IMR-90 (cell line): ENCODE data around the gene DHRS13. TPM values are rescaled to one million over a fixed set of nuclear protein-coding genes. Genes with fewer than 3 reads are reported as not detected.

Experiments used
- ATAC-seq: fragments of 200-7000 bp; cut with Tn5 transposase; 2 replicates; pipeline ENCODE4 v1.9.1; 2020; ENCODE audit warnings: low read depth, mild to moderate bottlenecking, moderate library complexity
- BruUV-seq: library from RNA; stranded (reverse); fragments of 400-500 nt; replicated peaks from 2 replicates; lab custom pipeline; 2021; lab: Mats Ljungman, UMichigan
- CTCF ChIA-PET: fragments of 300-600 bp; formaldehyde crosslinking; extraction: SDS; loops from one replicate; lab custom pipeline; 2021; ENCODE audit warnings: antibody characterized with exemption; lab: Yijun Ruan, JAX
- POLR2A ChIA-PET: fragments of 300-600 bp; sonication (Branson Sonifier 250); formaldehyde crosslinking; loops from one replicate; lab custom pipeline; 2022; ENCODE audit warnings: antibody characterized with exemption; ENCODE audit not compliant: unreplicated experiment; lab: Charles Lee
- DNase-seq: peaks from one replicate; pipeline ENCODE4 v3.0.0; 2013
- H2AFZ ChIP-seq: replicated peaks from 2 replicates; pipeline ENCODE3; 2013; ENCODE audit warnings: low read length, mild to moderate bottlenecking; ENCODE audit not compliant: poor library complexity
- H2AK5ac ChIP-seq: 2 replicates; pipeline ENCODE4 v1.6.1; 2013; ENCODE audit warnings: low read depth, low read length, inconsistent platforms
- H2AK9ac ChIP-seq: replicated peaks from 2 replicates; pipeline ENCODE3; 2013; ENCODE audit warnings: mild to moderate bottlenecking, low read depth, low read length, moderate library complexity; ENCODE audit not compliant: poor library complexity
- H2BK120ac ChIP-seq: 2 replicates; pipeline ENCODE4 v1.6.1; 2013; ENCODE audit warnings: low read depth, low read length, inconsistent platforms
- H2BK15ac ChIP-seq: 3 replicates; pipeline ENCODE4 v1.6.1; 2013; ENCODE audit warnings: low read depth, low read length, inconsistent platforms
- H2BK20ac ChIP-seq: 2 replicates; pipeline ENCODE4 v1.6.1; 2013; ENCODE audit warnings: low read depth, mild to moderate bottlenecking, inconsistent platforms, low read length, moderate library complexity
- H2BK5ac ChIP-seq: 2 replicates; pipeline ENCODE4 v1.6.1; 2013; ENCODE audit warnings: mild to moderate bottlenecking, low read depth, low read length, inconsistent platforms; ENCODE audit not compliant: poor library complexity, severe bottlenecking
- H3K14ac ChIP-seq: replicated peaks from 2 replicates; pipeline ENCODE4 v1.6.1; 2013; ENCODE audit warnings: low read depth, low read length, inconsistent platforms
- H3K18ac ChIP-seq: 2 replicates; pipeline ENCODE4 v1.6.1; 2013; ENCODE audit warnings: low read depth, low read length, control low read depth
- H3K23ac ChIP-seq: 2 replicates; pipeline ENCODE4 v1.6.1; 2013; ENCODE audit warnings: low read depth, low read length, inconsistent platforms
- H3K27ac ChIP-seq: 2 replicates; pipeline ENCODE4 v1.5.1; 2013; ENCODE audit warnings: mild to moderate bottlenecking, control low read depth, low read length; ENCODE audit not compliant: insufficient read depth
- H3K27me3 ChIP-seq: 2 replicates; pipeline ENCODE4 v1.6.1; 2013; ENCODE audit warnings: low read length; ENCODE audit not compliant: control insufficient read depth, insufficient read depth
- H3K36me3 ChIP-seq: 2 replicates; pipeline ENCODE4 v1.6.1; 2013; ENCODE audit warnings: low read length, mixed read lengths; ENCODE audit not compliant: control insufficient read depth, insufficient read depth
- H3K4ac ChIP-seq: 2 replicates; pipeline ENCODE4 v1.6.1; 2013; ENCODE audit warnings: low read depth, low read length, inconsistent platforms
- H3K4me1 ChIP-seq: 2 replicates; pipeline ENCODE4 v1.6.1; 2013; ENCODE audit warnings: low read length, mixed read lengths; ENCODE audit not compliant: control insufficient read depth, insufficient read depth
- H3K4me2 ChIP-seq: 2 replicates; pipeline ENCODE4 v1.6.1; 2013; ENCODE audit warnings: low read depth, mild to moderate bottlenecking, control low read depth, low read length, moderate library complexity
- H3K4me3 ChIP-seq: 2 replicates; pipeline ENCODE4 v1.5.1; 2013; ENCODE audit warnings: low read depth, mild to moderate bottlenecking, control low read depth, low read length, moderate library complexity; ENCODE audit not compliant: insufficient read depth
- H3K56ac ChIP-seq: 2 replicates; pipeline ENCODE4 v1.6.1; 2013; ENCODE audit warnings: low read length, inconsistent platforms; ENCODE audit not compliant: insufficient read depth; ENCODE audit errors: extremely low read depth
- H3K79me1 ChIP-seq, 2 experiments: 2 replicates each; pipeline ENCODE4 v1.6.1; 2013; ENCODE audit warnings: low read length in 2 of 2, inconsistent platforms in 1 of 2, low read depth in 1 of 2
- H3K9ac ChIP-seq: 2 replicates; pipeline ENCODE4 v1.6.1; 2013; ENCODE audit warnings: low read depth, low read length, control low read depth
- H3K9me1 ChIP-seq: 2 replicates; pipeline ENCODE4 v1.6.1; 2013; ENCODE audit warnings: low read length, inconsistent platforms; ENCODE audit not compliant: insufficient read depth
- H3K9me3 ChIP-seq: 2 replicates; pipeline ENCODE4 v1.6.1; 2013; ENCODE audit warnings: low read length; ENCODE audit not compliant: control insufficient read depth, insufficient read depth
- H4K20me1 ChIP-seq: 2 replicates; pipeline ENCODE4 v1.6.1; 2013; ENCODE audit warnings: low read length, inconsistent platforms; ENCODE audit not compliant: insufficient read depth
- H4K5ac ChIP-seq: 2 replicates; pipeline ENCODE4 v1.6.1; 2013; ENCODE audit warnings: mild to moderate bottlenecking, low read depth, low read length, control low read depth
- H4K8ac ChIP-seq, 2 experiments: 2 replicates each; pipeline ENCODE4 v1.6.1; 2013; ENCODE audit warnings: low read depth in 2 of 2, low read length in 2 of 2, control low read depth in 1 of 2, inconsistent platforms in 1 of 2
- H4K91ac ChIP-seq: 2 replicates; pipeline ENCODE4 v1.6.1; 2013; ENCODE audit warnings: low read depth, low read length, inconsistent platforms; ENCODE audit not compliant: insufficient read depth
- BHLHE40 ChIP-seq: fragments of 150-350 bp; IDR thresholded peaks from 2 replicates; pipeline ENCODE4 v1.6.1; 2016; ENCODE audit warnings: mild to moderate bottlenecking, low read depth, low read length
- CEBPB ChIP-seq: IDR thresholded peaks from 2 replicates; pipeline ENCODE4 v1.6.1; 2012; ENCODE audit warnings: low read depth, low read length, improper control_type of control experiment
- CHD1 ChIP-seq: IDR thresholded peaks from 2 replicates; pipeline ENCODE4 v1.6.1; 2012; ENCODE audit warnings: low read depth, low read length, improper control_type of control experiment
- FOS ChIP-seq: fragments of 150-350 bp; IDR thresholded peaks from 2 replicates; pipeline ENCODE4 v1.6.1; 2016; ENCODE audit warnings: low read depth, low read length
- MAFK ChIP-seq: IDR thresholded peaks from 2 replicates; pipeline ENCODE4 v1.6.1; 2012; ENCODE audit warnings: low read depth, low read length, improper control_type of control experiment
- MAZ ChIP-seq: IDR thresholded peaks from 2 replicates; pipeline ENCODE4 v1.6.1; 2012; ENCODE audit warnings: low read depth, mild to moderate bottlenecking, low read length, improper control_type of control experiment, moderate library complexity, borderline replicate concordance
- MXI1 ChIP-seq: IDR thresholded peaks from 2 replicates; pipeline ENCODE4 v1.6.1; 2012; ENCODE audit warnings: low read depth, mild to moderate bottlenecking, low read length, moderate library complexity, borderline replicate concordance
- NFE2L2 ChIP-seq: fragments of 150-350 bp; IDR thresholded peaks from 2 replicates; pipeline ENCODE4 v1.6.1; 2016; ENCODE audit warnings: low read depth, mild to moderate bottlenecking, low read length
- POLR2A ChIP-seq: IDR thresholded peaks from 2 replicates; pipeline ENCODE4 v1.6.1; 2012; ENCODE audit warnings: mild to moderate bottlenecking, low read depth, low read length
- RAD21 ChIP-seq: IDR thresholded peaks from 2 replicates; pipeline ENCODE4 v1.6.1; 2012; ENCODE audit warnings: low read length, improper control_type of control experiment
- RCOR1 ChIP-seq: IDR thresholded peaks from 2 replicates; pipeline ENCODE4 v1.6.1; 2012; ENCODE audit warnings: mild to moderate bottlenecking, low read length, improper control_type of control experiment; ENCODE audit not compliant: insufficient replicate concordance
- RFX5 ChIP-seq: IDR thresholded peaks from 2 replicates; pipeline ENCODE4 v1.8.0; 2012; ENCODE audit warnings: low read depth, mild to moderate bottlenecking, low read length, moderate library complexity
- WGBS, 2 experiments: methylation state at CpG; one replicate each; pipeline versions ENCODE4 v1.1.5 to v1.1.7; 2013; ENCODE audit warnings: missing lambda C conversion rate in 2 of 2; ENCODE audit not compliant: insufficient read length in 1 of 2; ENCODE audit errors: extremely low coverage in 2 of 2; 5-methylcytosine and 5-hydroxymethylcytosine counted together
- dilution Hi-C: fragments of 300-500 bp; cut with HindIII; formaldehyde crosslinking; loops from one replicate; pipeline ENCODE4 v1.14.3; 2018; ENCODE audit warnings: low sequenced_read_pairs; ENCODE audit not compliant: unreplicated experiment
- in situ Hi-C: fragments of 300-500 bp; cut with MboI; formaldehyde crosslinking; loops from 3 replicates; pipeline ENCODE4 v1.14.3; 2019; ENCODE audit warnings: low sequenced_read_pairs, inconsistent platforms, mixed read lengths
- intact Hi-C: fragments of 100-400 bp; cut with micrococcal nuclease; formaldehyde crosslinking; loops from 2 replicates; pipeline ENCODE4 v1.10.0; 2022
- polyA plus RNA-seq, 3 experiments: library from polyadenylated mRNA; depleted of rRNA; stranded (reverse); fragments of >200 nt; gene quantifications; 2 replicates each; pipeline ENCODE4 v1.2.3, GENCODE V29; 2012; ENCODE audit warnings: low replicate concordance in 1 of 3
- total RNA-seq: library from RNA; depleted of rRNA; stranded (reverse); fragments of >200 nt; gene quantifications from 2 replicates; pipeline ENCODE4 v1.2.3, GENCODE V29; 2012
- TF ChIP-seq, protein P1 (sequence below): fragments of 150-350 bp; IDR thresholded peaks from 2 replicates; pipeline ENCODE4 v1.6.1; 2016; ENCODE audit warnings: low read depth, mild to moderate bottlenecking, low read length, moderate library complexity, borderline replicate concordance
- TF ChIP-seq, protein P2 (sequence below): fragments of 150-350 bp; IDR thresholded peaks from 2 replicates; pipeline ENCODE4 v1.6.1; 2017; ENCODE audit warnings: mild to moderate bottlenecking, antibody characterized with exemption, low read length, low read depth

DHRS13 gene
- total and polyA plus RNA-seq, 2 of the 4 experiments (the other 2 are of a cell fraction) = 2.7 to 3.9 TPM

DNA sequence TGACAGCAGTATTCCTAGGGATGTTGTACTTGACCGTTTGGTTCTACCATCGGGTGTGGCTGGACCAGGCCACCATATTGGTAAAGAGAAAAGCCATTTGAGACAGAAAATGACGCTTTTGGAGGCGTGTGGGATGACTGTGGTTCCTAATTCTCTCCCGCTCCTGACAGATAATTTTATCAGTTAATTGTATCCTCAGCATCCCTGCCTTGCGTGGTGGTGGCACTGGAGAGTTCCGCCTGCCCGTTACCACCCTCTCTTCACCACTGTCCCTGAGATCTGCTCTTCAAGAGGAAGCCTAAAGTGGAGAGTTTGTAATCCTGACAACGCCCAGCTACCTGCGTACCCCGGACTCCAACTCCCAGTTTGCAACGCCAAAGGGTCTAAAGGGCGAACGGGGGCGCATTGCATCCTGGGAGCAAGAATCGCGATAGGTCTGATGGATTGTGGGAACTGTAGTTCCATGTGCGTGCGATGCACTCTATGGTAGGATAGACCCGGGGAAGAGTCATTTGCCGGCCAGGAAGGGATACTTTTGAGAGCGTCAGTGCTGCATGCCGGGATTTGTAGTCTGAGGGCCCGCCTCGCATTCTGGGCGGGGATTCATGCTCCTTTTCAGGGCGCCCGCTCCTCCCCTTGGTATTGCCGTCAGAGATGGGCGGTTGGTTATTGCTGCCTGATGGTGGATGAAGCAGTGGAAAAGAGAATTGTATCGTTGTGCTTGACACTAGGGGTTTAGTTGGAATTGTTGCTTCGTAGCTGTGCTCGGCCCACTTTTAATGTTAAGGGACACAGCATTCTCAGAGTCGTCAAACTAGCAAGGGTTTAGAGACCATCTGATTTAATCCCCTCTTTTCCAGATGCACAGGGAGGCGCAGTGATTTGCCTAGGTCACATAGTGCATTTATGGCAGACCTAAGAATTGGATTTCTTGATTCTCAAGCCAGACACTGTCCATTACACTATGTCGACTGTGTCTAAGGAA is 49.4 kb upstream of the DHRS13 start:
- H3K4me3 ChIP-seq = peak overlapping the region; percentile 51
- peak overlapping the region; percentile 60 for H3K9ac ChIP-seq
- dilution Hi-C loops = no loop called here
- peak overlapping the region; percentile 82 for H3K27ac ChIP-seq
- no peaks in the 10 kb centered on the region for H3K9me3 ChIP-seq
- H2BK5ac ChIP-seq = peak overlapping the region; percentile 95
- peak overlapping the region; percentile 89 for H2BK120ac ChIP-seq
- no peaks in the 10 kb centered on the region for H3K27me3 ChIP-seq
- H4K20me1 ChIP-seq = peaks cover 25% of the 10 kb centered on the region
- ChIA-PET POLR2A (interaction anchor here (0.6 to 1.9 kb wide), 4 partner anchors 13 to 432 kb away, joined by 3 to 6 read pairs (median 6); partner anchors contain the start of genes NEK8 and RPL23A), CTCF (interaction anchor here (0.7 to 2.8 kb wide), 6 partner anchors 10 to 225 kb away, joined by 3 to 27 read pairs (median 4); partner anchors contain the start of genes DHRS13 and TLCD1)
- peak overlapping the region; percentile 87; the same call in 2 of the 3 replicates for H2BK15ac ChIP-seq
- BruUV-seq = TSS peak; percentile 84
- H3K4me1 ChIP-seq = no peaks in the 10 kb centered on the region
- 3% methylated on average over 13 of the region's 36 CpGs; no CpG with 5 or more reads in 1 of the 2 experiments for WGBS, 2 experiments
- peak overlapping the region; percentile 96 for H3K23ac ChIP-seq
- peak overlapping the region; percentile 81 for H3K4me2 ChIP-seq
- no peaks in the 10 kb centered on the region for H3K36me3 ChIP-seq
- ATAC-seq = peak; percentile 69
- peak overlapping the region; percentile 98 for H3K14ac ChIP-seq
- peaks cover 0 to 19% of the 10 kb centered on the region in 2 experiments; a peak in 2 of 4 replicates for H3K79me1 ChIP-seq
- H2BK20ac ChIP-seq = peak overlapping the region; percentile 78; the same call in 1 of the 2 replicates
- peak; percentile 99 for DNase-seq
- H4K5ac ChIP-seq = peak overlapping the region; percentile 96
- H2AK9ac ChIP-seq = peak overlapping the region; percentile 100
- peak overlapping the region; percentile 99 for H2AFZ ChIP-seq
- H3K56ac ChIP-seq = peak overlapping the region; percentile 74
- H4K91ac ChIP-seq = peak overlapping the region; percentile 99
- peak overlapping the region; percentile 83 for H3K18ac ChIP-seq
- H4K8ac ChIP-seq = peak overlapping the region; percentile 91 to 100
- H3K4ac ChIP-seq = peak overlapping the region; percentile 99
- intact Hi-C loops = loop anchor here (2.0 kb wide), 1 partner anchor 225 kb away; the partner anchor contains the start of gene TLCD1
- H3K9me1 ChIP-seq = peaks cover 12% of the 10 kb centered on the region
- peak overlapping the region; percentile 100 for H2AK5ac ChIP-seq
- in situ Hi-C loops = no loop called here
- TF ChIP-seq NFE2L2 = no peak
- no peak; the same call in 1 of the 2 replicates for TF ChIP-seq CHD1
- no peak; the same call in 1 of the 2 replicates for TF ChIP-seq MAZ
- no peak for TF ChIP-seq POLR2A
- TF ChIP-seq BHLHE40 = no peak
- TF ChIP-seq RCOR1 = no peak
- no peak; the same call in 1 of the 2 replicates for TF ChIP-seq FOS
- no peak; the same call in 1 of the 2 replicates for TF ChIP-seq CEBPB
- peak; percentile 48; the same call in 1 of the 2 replicates for TF ChIP-seq MXI1
- 0 out of 2 replicates have a peak, but pooled peaks have one; percentile 6 for TF ChIP-seq MAFK
- no peak for TF ChIP-seq RAD21
- TF ChIP-seq, protein P1, sequence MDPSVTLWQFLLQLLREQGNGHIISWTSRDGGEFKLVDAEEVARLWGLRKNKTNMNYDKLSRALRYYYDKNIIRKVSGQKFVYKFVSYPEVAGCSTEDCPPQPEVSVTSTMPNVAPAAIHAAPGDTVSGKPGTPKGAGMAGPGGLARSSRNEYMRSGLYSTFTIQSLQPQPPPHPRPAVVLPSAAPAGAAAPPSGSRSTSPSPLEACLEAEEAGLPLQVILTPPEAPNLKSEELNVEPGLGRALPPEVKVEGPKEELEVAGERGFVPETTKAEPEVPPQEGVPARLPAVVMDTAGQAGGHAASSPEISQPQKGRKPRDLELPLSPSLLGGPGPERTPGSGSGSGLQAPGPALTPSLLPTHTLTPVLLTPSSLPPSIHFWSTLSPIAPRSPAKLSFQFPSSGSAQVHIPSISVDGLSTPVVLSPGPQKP = no peak
- no peak for TF ChIP-seq RFX5
- TF ChIP-seq, protein P2, sequence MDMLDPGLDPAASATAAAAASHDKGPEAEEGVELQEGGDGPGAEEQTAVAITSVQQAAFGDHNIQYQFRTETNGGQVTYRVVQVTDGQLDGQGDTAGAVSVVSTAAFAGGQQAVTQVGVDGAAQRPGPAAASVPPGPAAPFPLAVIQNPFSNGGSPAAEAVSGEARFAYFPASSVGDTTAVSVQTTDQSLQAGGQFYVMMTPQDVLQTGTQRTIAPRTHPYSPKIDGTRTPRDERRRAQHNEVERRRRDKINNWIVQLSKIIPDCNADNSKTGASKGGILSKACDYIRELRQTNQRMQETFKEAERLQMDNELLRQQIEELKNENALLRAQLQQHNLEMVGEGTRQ = peak; percentile 4; the same call in 1 of the 2 replicates
